OCI-LY1 (cell line): ENCODE data around the gene DDX59.

ENCODE experiments used
- CTCF ChIP-seq: fragments of 200-600 bp; sonication (generic), shearing (Covaris generic); IDR thresholded peaks from 2 replicates; pipeline ENCODE4 v1.5.1; 2017; ENCODE audit warnings: mild to moderate bottlenecking, antibody characterized with exemption, low read length, moderate library complexity, mixed read lengths
- EZH2 ChIP-seq: fragments of 200-600 bp; sonication (generic), shearing (Covaris generic); IDR thresholded peaks from 2 replicates; pipeline ENCODE4 v1.8.0; 2017; ENCODE audit warnings: borderline replicate concordance, mixed run types, mild to moderate bottlenecking, antibody characterized with exemption, low read length, moderate library complexity, mixed read lengths

GRCh38 chr1:200646515-200646914 is 23.2 kb downstream of the DDX59 start:
- TF ChIP-seq CTCF (no peak), EZH2 (no peak)
